Activated CD8-positive, alpha-beta memory T cell treated with anti-CD3 and anti-CD28 coated beads, Interleukin-2, amount 10 ng/mL, durations not matched to agents 7 days and 5 days (primary cell): ENCODE results near the gene CALML4. TPM values are rescaled to one million over a fixed set of nuclear protein-coding genes. Genes with fewer than 3 reads are reported as not detected.

Source experiments
- ATAC-seq: fragments of 150-1000 bp; cut with Tn5 transposase; one replicate; pipeline ENCODE4 v1.10.0; 2021; ENCODE audit warnings: moderate library complexity
- CTCF ChIA-PET: fragments of 350-600 bp; sonication (Branson Sonifier 250); formaldehyde crosslinking; loops from one replicate; lab custom pipeline; 2021; ENCODE audit warnings: antibody characterized with exemption; lab: Charles Lee
- DNase-seq: peaks from one replicate; pipeline ENCODE4 v3.0.0-alpha.2; 2020
- H3K27ac Mint-ChIP-seq: one replicate; pipeline ENCODE4 v1.8.0; 2021; ENCODE audit warnings: mild to moderate bottlenecking, mixed read lengths
- H3K27me3 Mint-ChIP-seq: one replicate; pipeline ENCODE4 v1.8.0; 2021; ENCODE audit warnings: mixed read lengths
- H3K36me3 Mint-ChIP-seq: one replicate; pipeline ENCODE4 v1.8.0; 2021; ENCODE audit warnings: mild to moderate bottlenecking, mixed read lengths
- H3K4me1 Mint-ChIP-seq: one replicate; pipeline ENCODE4 v1.8.0; 2021; ENCODE audit warnings: mixed read lengths
- H3K4me3 Mint-ChIP-seq: one replicate; pipeline ENCODE4 v1.8.0; 2021; ENCODE audit warnings: mild to moderate bottlenecking, moderate library complexity, mixed read lengths
- H3K9me3 Mint-ChIP-seq: one replicate; pipeline ENCODE4 v1.8.0; 2022; ENCODE audit warnings: low read depth, mixed read lengths
- total RNA-seq, 2 experiments: library from RNA; stranded (reverse); gene quantifications; one replicate each; pipeline ENCODE4 v1.2.3, GENCODE V29; 2021

The CALML4 gene
- total RNA-seq, 2 experiments from 2014 or later, result 11.1 to 13.1 TPM

DNA sequence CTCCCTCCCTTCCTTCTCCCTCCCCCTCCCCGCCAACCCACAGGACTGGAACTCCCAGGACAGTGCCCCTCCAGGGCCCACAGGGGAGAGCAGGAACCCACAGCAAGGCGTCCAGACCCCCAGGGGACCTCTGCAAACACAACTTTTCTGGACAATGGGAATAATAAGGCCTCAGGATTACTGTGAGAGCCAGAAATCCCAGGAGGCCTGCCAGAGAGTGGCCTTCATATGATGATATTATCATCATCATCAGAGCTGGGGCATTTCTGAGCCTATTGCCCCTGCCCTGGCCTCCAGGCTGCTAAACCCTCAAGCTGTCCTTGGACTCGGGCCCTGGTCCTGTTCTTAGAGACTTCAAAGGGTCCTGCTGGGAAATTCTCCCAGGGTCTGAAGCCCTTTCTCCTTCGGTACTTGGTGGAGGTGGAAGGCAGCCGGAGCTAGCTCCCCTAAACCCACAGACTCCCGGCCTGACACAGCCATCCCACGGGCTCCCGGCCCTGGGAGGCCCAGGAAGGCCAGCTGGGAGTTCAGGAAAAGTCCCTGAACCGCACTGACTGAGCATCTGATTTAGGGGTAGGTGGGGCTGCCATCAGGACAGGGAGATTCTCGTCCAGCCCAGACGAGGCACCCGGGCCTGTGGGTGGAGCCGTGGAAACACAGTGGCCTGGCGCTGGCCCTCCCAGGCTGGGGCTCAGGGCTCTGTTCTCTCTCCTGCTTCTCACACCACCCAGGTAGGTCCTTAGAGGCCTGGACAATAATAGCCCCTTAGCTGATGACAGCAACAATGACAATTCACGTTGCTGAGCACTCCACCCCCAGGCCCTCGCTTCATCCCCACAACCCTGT lies 4.9 kb downstream of the CALML4 start:
- Mint-ChIP-seq H3K4me1 (no peaks in the 10 kb centered on the region), H3K36me3 (peaks cover 5% of the 10 kb centered on the region), H3K9me3 (no peaks in the 10 kb centered on the region), H3K27ac (no peak overlapping the region), H3K4me3 (no peak overlapping the region), H3K27me3 (no peaks in the 10 kb centered on the region)
- no peak for ATAC-seq
- no peak for DNase-seq
- CTCF ChIA-PET, result no interaction called here

DNA sequence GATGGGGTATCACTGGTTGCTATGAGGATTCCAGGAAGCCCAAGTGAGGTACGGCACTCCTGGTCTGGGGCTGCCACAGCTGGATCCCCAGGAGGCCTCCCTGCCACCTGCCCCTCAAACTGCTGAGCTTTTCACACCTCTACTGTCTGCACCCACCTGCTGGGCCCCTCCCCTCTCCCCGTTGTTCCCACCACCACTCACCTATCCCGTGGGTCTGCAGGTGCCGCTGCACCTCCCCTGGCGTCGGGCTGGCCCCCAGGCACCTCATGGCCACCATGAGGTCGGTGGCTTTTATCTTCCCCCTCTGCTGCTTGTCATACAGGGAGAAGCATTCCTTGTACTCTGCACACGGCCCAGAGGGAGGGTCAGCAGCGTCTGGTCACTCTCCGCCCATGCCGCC lies 5.8 kb downstream of the CALML4 start:
- Mint-ChIP-seq H3K36me3 (peaks cover 7% of the 10 kb centered on the region), H3K4me3 (no peak overlapping the region), H3K9me3 (no peaks in the 10 kb centered on the region), H3K27me3 (no peaks in the 10 kb centered on the region), H3K4me1 (no peaks in the 10 kb centered on the region), H3K27ac (no peak overlapping the region)
- no peak for ATAC-seq
- DNase-seq, result no peak
- CTCF ChIA-PET, result no interaction called here

DNA sequence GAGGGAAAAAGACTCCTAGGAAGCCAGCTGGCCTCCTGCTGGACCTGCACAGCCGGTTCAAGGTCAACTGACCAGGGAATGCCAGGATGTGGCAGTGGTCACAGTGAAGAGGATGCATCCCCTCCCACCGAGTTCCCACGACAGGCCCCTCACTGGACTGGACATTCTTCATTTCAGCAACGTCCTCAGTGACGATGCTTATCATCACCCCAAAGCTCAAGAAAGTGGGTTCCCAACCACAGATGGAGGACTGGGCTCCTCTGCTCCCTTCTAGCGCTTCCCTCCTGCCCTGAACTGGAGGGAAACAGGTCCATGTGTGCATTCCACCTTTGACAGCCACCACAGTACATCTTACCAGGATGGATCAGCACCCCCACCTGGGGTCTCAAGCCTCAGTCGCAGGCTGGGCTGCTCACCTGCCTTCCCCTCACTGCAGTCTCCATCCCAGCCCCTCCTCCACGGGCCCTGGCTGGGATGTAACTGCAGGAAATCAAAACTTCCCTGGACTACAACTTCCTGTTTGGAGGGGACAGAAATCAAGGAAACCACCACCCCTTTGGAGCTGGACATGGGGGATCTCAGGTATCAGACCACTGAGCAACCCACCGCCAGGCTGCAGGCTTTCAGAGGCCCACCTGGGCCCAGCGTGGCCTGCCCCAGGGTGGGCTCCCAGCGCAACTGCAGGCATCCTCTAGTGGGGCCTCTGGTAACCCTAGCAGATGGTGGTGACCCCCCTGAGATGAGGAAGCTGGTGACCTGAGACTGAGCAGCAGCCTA lies 7.3 kb downstream of the CALML4 start:
- CTCF ChIA-PET, result interaction anchor here (0.7 kb wide), 1 partner anchor 21 kb away, joined by 3 read pairs; no protein-coding TSS in a partner anchor
- H3K36me3 Mint-ChIP-seq, result peaks cover 10% of the 10 kb centered on the region
- no peaks in the 10 kb centered on the region for H3K27me3 Mint-ChIP-seq
- no peaks in the 10 kb centered on the region for H3K9me3 Mint-ChIP-seq
- ATAC-seq (no peak), DNase-seq (no peak)
- H3K4me1 Mint-ChIP-seq, result no peaks in the 10 kb centered on the region
- no peak overlapping the region for H3K4me3 Mint-ChIP-seq
- H3K27ac Mint-ChIP-seq, result no peak overlapping the region

DNA sequence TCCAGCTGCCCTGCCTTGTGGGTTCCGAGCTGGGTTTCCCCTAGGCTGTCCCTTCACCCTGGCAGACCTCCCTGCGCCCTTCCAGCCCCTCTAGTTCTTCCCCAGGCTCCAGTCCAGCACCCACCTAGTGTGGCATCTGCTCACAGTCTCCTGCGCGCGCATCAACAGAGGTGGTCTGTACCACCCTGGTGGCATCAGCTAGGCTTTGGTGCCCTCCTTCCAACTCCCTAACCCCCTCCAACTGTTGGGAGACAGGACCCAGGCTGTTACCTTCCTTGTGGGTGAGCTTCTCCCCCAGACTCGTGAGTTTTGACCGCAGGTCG lies 8.0 kb downstream of the CALML4 start:
- CTCF ChIA-PET, result interaction anchor here (0.7 kb wide), 1 partner anchor 20 kb away, joined by 3 read pairs; no protein-coding TSS in a partner anchor
- no peak overlapping the region for H3K27ac Mint-ChIP-seq
- DNase-seq, result no peak
- H3K9me3 Mint-ChIP-seq, result no peaks in the 10 kb centered on the region
- no peaks in the 10 kb centered on the region for H3K4me1 Mint-ChIP-seq
- no peaks in the 10 kb centered on the region for H3K27me3 Mint-ChIP-seq
- no peak for ATAC-seq
- H3K36me3 Mint-ChIP-seq, result peaks cover 12% of the 10 kb centered on the region
- no peak overlapping the region for H3K4me3 Mint-ChIP-seq

DNA sequence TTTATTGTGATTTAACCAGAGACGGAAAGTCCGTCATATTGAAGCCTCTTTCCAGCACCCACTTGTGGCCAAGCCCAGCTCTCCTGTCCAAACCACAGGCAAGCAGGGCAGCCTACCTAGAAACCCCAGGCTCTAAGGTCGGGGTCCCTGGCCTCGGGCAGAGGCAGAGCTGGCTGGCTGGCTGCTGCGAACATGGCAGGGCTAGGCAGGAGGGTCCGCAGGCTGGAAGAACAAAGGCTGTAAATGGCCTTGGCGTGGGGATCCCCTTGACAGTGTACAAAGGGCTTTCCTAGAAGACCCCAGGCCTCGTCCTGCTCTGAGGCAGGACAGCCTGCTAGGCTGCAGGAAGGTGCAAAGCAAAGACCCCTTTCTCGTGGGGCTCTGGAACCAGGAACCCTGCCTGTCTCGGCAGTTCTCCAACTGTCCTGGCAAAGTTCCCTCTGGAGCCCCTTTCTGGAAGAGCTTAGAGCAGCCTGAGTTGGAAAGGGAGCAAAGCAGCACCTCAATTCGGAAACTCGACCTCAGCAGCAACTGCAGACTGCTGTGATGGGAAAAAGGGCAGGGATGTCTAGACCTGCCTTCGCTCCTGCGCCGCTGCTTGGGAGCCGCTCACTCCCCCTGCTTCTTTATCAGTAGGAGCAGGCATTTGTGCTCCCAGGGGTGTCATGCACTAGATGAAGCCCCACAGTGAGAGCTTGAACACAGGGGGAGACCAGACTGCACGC lies 8.5 kb downstream of the CALML4 start:
- Mint-ChIP-seq H3K9me3 (no peaks in the 10 kb centered on the region), H3K4me1 (no peaks in the 10 kb centered on the region), H3K27me3 (no peaks in the 10 kb centered on the region), H3K36me3 (peaks cover 12% of the 10 kb centered on the region), H3K4me3 (no peak overlapping the region), H3K27ac (peak overlapping the region; percentile 15)
- CTCF ChIA-PET, result interaction anchor here (0.7 kb wide), 1 partner anchor 20 kb away, joined by 3 read pairs; no protein-coding TSS in a partner anchor
- ATAC-seq (no peak), DNase-seq (no peak)

DNA sequence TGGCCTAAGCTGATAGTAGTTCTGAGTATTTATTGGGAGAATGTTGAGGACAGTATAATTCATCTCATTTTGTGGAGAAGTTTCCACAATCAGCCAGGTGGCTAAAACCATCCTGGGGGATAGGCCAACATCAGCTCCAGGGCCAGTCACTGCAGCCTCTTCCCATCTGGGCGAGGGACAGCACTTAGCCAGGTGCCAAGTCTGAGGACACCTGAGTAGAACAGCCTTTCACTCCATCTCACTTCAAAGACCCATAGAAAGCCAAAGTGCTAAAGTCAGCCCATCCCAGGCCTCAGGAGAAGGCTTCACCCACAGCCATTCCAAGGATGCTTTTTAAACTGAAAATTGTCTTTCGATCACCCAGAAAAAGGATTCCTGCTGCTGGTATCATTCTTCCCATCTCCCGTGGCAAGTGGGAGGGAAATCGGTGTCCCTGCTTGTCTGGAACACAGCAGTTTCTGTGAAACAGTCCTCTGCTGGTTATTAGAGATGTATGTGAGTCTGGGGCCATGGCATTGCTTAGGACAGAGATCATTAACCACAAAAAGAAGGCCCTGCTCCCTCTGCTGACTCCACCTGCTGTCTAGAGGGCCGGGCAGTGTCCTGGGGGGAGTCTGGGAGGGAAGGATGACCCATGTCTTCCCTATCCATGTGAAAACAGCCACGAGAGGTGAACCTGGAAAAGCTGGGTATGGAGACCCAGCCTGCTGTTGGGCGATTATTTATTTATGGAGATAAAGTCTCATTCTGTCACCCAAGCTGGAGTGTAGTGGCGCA lies 9.6 kb downstream of the CALML4 start:
- no peak for ATAC-seq
- no peak for DNase-seq
- Mint-ChIP-seq H3K27ac (no peak overlapping the region), H3K9me3 (no peaks in the 10 kb centered on the region), H3K36me3 (peaks cover 12% of the 10 kb centered on the region), H3K27me3 (no peaks in the 10 kb centered on the region), H3K4me3 (no peak overlapping the region), H3K4me1 (no peaks in the 10 kb centered on the region)
- CTCF ChIA-PET, result interaction anchor here (1.0 to 1.1 kb wide), 2 partner anchors 29 to 37 kb away, joined by 3 to 4 read pairs; no protein-coding TSS in a partner anchor

DNA sequence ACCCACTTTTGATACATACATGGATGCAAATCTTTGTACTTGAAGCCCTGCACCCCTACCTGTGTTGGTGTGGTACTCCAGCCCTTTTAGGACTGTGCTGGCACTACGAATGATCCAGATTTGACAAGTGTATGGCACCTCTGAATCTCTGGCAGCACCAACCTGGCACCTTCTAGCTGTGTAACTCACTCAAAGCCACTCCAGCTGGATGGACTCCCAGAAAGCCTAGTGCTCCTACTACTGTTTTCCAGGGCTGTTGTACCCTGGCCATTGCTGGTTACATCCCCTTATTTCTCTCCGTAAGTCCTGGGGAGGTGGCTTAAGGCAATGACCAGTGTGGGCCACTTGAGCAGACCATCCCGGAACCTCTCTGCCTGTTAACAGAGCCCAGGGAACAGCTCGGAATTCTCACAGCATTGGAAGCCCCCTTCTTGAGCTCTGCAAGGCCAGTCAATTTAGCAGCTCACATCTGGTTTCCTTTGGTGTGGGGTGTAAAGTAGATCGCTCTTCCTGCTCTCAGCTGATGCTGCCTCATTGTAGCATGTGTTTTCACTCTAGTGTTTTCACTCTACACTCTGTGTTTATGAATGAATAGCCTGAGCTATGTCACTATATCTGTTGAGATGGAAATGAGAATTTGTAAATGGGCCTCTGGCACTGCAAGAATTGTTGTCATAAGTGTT lies 12.2 kb downstream of the CALML4 start:
- peaks cover 34% of the 10 kb centered on the region for H3K36me3 Mint-ChIP-seq
- H3K4me1 Mint-ChIP-seq, result peaks cover 4% of the 10 kb centered on the region
- no peak overlapping the region for H3K4me3 Mint-ChIP-seq
- H3K27ac Mint-ChIP-seq, result no peak overlapping the region
- H3K27me3 Mint-ChIP-seq, result no peaks in the 10 kb centered on the region
- ATAC-seq, result no peak
- no peak for DNase-seq
- CTCF ChIA-PET, result interaction anchor here (0.6 to 1.2 kb wide), 2 partner anchors 18 to 352 kb away, joined by 3 to 5 read pairs; no protein-coding TSS in a partner anchor
- no peaks in the 10 kb centered on the region for H3K9me3 Mint-ChIP-seq

DNA sequence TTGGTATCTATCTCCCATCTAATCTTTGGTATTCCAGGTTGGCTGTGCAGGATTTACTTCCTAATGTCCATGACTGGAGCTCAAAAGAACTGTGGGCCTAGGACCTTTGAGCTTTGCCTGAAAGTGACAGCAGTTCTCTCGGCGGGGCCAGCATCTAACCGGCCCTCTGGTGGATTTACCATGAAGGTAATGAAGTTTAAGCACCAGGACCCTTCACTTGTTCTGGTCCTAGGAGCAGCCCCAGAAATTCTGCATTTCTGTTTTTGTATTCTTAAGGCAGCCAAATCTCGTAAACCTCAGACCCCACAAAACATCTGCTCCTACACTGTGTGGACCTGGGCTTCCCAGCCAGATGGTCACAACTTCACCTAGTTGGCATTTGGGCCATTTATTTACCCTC lies 13.0 kb downstream of the CALML4 start:
- CTCF ChIA-PET, result no interaction called here
- peaks cover 33% of the 10 kb centered on the region for H3K36me3 Mint-ChIP-seq
- H3K4me1 Mint-ChIP-seq, result peaks cover 4% of the 10 kb centered on the region
- DNase-seq (no peak), ATAC-seq (no peak)
- no peaks in the 10 kb centered on the region for H3K27me3 Mint-ChIP-seq
- H3K4me3 Mint-ChIP-seq, result no peak overlapping the region
- no peak overlapping the region for H3K27ac Mint-ChIP-seq
- no peaks in the 10 kb centered on the region for H3K9me3 Mint-ChIP-seq

DNA sequence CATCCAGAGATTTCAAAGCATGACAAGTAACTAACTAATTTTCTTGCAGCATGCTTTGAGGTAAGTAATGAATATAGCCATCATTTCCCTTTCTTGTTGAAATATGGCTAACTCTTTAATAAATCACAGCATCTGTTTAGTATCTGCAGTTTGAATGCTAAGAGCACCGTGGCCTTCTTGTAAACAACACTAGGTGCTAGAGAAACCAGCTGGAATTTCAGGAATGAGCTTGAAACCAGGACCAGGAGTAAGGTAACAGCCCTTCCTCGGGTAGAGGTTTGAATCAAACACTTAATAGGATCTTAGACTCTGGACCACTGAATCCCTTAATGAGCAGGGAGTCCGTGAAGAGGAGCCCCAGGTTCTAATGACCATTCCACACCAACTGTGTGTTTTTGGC lies 13.6 kb downstream of the CALML4 start:
- ATAC-seq (no peak), DNase-seq (no peak)
- Mint-ChIP-seq H3K4me3 (no peak overlapping the region), H3K9me3 (no peaks in the 10 kb centered on the region), H3K36me3 (peaks cover 33% of the 10 kb centered on the region), H3K27ac (no peak overlapping the region), H3K27me3 (no peaks in the 10 kb centered on the region), H3K4me1 (peaks cover 4% of the 10 kb centered on the region)
- CTCF ChIA-PET, result no interaction called here

DNA sequence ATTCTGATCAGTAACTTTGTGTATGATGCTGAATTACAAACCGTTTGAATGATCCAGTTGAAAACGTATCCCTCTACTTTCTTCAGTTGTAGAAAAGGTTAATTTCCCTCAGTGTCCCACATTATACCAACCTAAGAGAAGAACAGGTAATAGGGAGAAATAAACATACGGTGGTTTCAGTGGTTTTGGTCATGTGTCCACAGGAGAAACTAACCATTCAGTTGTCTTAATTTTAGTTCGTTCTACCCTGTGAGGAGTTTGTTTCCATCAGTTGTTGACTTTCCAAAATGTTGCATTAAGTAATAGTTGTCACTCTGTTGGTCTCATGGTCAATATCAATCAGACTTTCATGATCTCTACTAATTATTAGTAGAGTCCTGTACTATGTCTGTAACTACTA lies 15.1 kb downstream of the CALML4 start:
- DNase-seq (no peak), ATAC-seq (no peak)
- H3K4me3 Mint-ChIP-seq, result no peak overlapping the region
- peaks cover 4% of the 10 kb centered on the region for H3K4me1 Mint-ChIP-seq
- no peak overlapping the region for H3K27ac Mint-ChIP-seq
- peaks cover 40% of the 10 kb centered on the region for H3K36me3 Mint-ChIP-seq
- H3K27me3 Mint-ChIP-seq, result no peaks in the 10 kb centered on the region
- CTCF ChIA-PET, result no interaction called here
- H3K9me3 Mint-ChIP-seq, result no peaks in the 10 kb centered on the region

DNA sequence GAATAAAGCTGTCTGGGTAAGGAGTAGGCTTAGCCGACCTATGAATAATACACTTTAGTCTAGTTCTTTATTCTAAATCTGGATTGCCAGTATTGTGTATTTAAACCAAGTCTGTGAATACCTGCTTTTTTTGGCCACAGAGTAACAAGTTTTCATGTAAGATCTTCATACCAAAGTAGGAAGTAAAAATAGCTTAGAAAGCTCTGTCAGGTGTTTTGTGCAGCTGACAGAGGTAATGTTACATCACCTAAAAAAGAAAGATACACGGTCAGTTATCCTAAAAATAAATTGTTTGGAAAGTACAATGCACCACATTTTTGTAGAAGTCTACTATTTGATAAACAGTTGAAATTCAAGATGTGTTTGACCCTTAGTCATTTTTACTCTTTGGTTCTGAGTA lies 16.5 kb downstream of the CALML4 start:
- Mint-ChIP-seq H3K36me3 (peaks cover 47% of the 10 kb centered on the region), H3K4me1 (peaks cover 6% of the 10 kb centered on the region), H3K27ac (no peak overlapping the region), H3K4me3 (no peak overlapping the region), H3K9me3 (no peaks in the 10 kb centered on the region), H3K27me3 (no peaks in the 10 kb centered on the region)
- CTCF ChIA-PET, result no interaction called here
- DNase-seq (no peak), ATAC-seq (no peak)

DNA sequence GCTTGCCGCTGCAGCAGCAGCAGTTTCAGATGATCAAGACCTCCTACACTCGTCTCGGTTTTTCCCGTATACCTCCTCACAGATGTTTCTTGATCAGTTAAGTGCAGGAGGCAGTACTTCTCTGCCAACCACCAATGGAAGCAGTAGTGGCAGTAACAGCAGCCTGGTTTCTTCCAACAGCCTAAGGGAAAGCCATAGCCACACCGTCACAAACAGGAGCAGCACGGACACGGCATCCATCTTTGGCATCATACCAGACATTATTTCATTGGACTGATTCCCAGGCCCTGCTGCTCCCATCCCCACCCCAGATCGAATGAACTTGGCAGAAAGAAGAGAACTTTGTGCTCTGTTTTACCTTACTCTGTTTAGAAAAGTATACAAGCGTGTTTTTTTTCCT lies 17.6 kb downstream of the CALML4 start:
- H3K36me3 Mint-ChIP-seq, result peaks cover 54% of the 10 kb centered on the region
- H3K27ac Mint-ChIP-seq, result no peak overlapping the region

More for the DNA sequence above, 17.6 kb downstream of the CALML4 start:
- CTCF ChIA-PET, result no interaction called here
- DNase-seq, result no peak
- H3K27me3 Mint-ChIP-seq, result no peaks in the 10 kb centered on the region
- no peaks in the 10 kb centered on the region for H3K9me3 Mint-ChIP-seq
- H3K4me3 Mint-ChIP-seq, result no peak overlapping the region
- ATAC-seq, result no peak
- H3K4me1 Mint-ChIP-seq, result peaks cover 6% of the 10 kb centered on the region
